HG03354 (cell line): Measurements from ENCODE around the gene UBAP1L.
"Not testable (repeated sequence)": the region's sequence is repeated elsewhere in the genome, so short reads cannot be mapped to it uniquely, and the experiment has no call there.

Source experiments
- ATAC-seq: cut with Tn5 transposase; IDR thresholded peaks from one replicate; pipeline ENCODE4 v1.9.1; 2021; ENCODE audit warnings: mild to moderate bottlenecking; ENCODE audit not compliant: unreplicated experiment, poor library complexity, severe bottlenecking

Gene UBAP1L

GRCh38 chr15:65085990-65086679 lies 28.9 kb downstream of the UBAP1L start:
- ATAC-seq, result no peak

DNA sequence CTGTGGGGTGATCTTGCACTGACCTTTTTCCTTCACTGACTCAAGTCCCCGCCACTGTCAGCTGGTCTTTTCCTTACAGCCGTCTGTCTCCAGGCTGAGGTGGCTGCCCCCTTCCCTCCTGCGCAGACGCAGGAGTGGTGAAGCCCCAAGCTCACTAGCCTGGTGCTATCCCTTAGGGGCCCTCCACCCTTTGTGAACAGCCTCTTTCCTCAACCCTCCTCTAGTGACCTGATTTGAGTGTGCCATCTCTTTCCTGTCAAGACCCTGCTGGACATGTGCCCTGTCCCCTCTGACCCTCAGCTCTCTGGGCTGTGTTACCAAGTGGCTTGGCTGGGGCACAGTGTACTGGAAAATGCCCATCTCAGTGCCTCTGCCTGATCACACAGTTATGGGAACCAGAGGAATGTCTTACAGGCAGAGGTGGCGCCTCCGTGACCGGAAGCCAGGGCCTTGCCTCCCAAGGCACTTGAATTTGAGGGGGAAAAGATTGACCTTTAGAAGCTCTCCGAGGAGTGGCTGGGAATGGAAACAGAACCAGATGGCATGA lies 29.7 kb downstream of the UBAP1L start:
- ATAC-seq, result no peak

- ATAC-seq, result no peak
Measured at GRCh38 chr15:65084500-65085206, 30.3 kb downstream of the UBAP1L start.

- ATAC-seq, result no peak
Measured at GRCh38 chr15:65083262-65083701, 31.7 kb downstream of the UBAP1L start.

- ATAC-seq, result no peak
Measured at GRCh38 chr15:65082303-65082953, 32.6 kb downstream of the UBAP1L start.

DNA sequence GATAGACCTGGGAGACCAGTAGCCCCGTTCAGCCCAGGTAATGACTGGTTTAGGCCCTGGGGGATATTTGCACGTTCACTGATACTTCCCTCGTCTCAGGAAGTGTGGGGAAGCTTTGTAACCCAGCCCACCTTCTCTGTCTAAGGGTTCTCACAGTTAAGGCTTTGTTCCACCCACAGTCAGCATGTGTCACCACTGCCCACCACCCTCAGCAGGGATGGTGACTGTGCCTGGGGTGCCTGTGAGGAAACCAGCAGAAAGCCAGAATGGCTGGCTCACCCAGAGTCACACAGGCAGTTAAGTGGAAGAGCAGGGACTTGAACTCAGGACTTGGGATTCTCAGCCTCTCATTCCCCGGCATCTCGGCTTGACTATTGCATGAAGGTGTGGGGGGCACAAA lies 33.2 kb downstream of the UBAP1L start:
- ATAC-seq, result no peak

- ATAC-seq, result no peak
Measured at GRCh38 chr15:65081270-65081669, 33.7 kb downstream of the UBAP1L start.

- ATAC-seq, result no peak
Measured at GRCh38 chr15:65079580-65079979, 35.4 kb downstream of the UBAP1L start.

- no peak for ATAC-seq
Measured at GRCh38 chr15:65077981-65078352, 37.0 kb downstream of the UBAP1L start.

GRCh38 chr15:65077291-65077980 lies 37.6 kb downstream of the UBAP1L start:
- no peak for ATAC-seq

- ATAC-seq, result no peak
Measured at GRCh38 chr15:65076486-65077290, 38.3 kb downstream of the UBAP1L start, which contains the start of gene KBTBD13. TSS of gene KBTBD13 (plus strand) at chr15:65076746. CDS start at chr15:65076816, 70 bp downstream.

DNA sequence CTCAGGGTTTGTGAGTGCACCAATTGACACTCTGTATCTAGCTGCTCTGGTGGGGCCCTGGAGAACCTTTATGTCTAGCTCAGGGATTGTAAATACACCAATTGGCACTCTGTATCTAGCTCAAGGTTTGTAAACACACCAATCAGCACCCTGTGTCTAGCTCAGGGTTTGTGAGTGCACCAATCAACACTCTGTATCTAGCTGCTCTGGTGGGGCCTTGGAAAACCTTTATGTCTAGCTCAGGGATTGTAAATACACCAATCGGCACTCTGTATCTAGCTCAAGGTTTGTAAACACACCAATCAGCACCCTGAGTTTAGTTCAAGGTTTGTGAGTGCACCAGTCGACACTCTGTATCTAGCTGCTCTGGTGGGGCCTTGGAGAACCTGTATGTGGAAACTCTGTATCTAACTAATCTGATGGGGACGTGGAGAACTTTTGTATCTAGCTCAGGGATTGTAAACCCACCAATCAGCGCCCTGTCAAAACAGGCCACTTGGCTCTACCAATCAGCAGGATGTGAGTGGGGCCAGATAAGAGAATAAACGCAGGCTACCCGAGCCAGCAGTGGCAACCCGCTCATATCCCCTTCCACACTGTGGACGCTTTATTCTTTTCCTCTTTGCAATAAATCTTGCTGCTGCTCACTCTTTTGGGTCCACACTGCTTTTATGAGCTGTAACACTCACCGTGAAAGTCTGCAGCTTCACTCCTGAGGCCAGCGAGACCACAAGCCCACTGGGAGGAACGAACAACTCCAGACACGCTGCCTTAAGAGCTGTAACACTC lies 39.2 kb downstream of the UBAP1L start:
- ATAC-seq, result not testable (repeated sequence)

- ATAC-seq, result not testable (repeated sequence)
Measured at GRCh38 chr15:65074946-65075345, 40.1 kb downstream of the UBAP1L start.

DNA sequence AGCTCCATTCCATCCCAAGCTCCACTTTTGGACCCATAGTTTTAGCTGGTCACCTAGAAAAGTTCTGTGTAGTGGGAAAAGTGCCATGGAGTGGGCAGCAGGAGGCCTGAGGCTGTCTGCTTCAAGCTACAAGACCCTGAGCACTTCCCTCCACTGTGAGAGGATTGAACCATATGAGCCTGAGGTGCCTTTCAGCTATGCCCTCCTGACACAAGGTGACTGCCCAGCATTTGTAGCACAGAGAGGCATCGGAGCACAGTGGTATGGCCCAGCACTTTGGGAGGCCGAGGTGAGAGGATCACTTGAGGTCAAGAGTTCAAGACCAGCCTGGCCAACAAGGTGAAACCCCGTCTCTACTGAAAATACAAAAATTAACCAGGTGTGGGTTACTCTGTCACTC lies 42.4 kb downstream of the UBAP1L start:
- ATAC-seq, result no peak

DNA sequence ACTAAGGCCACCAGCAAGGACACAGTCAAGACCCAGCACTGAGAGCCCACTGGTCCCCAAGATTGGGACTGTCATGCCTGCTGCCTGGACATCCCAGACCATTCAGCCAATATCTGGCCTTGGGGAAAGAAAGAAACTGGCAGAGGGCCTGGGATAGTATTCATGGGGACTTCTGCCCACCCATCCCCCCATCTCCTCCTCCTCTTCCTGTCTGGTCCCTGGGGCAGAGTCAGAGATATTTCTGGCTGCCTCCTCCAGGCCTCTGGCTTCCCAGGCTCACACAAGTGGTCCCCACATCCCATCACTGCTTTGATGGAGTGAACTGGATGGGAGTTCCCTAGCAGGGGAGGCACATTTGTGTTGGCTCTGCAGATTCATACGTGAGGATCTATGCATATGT lies 43.0 kb downstream of the UBAP1L start:
- no peak for ATAC-seq

DNA sequence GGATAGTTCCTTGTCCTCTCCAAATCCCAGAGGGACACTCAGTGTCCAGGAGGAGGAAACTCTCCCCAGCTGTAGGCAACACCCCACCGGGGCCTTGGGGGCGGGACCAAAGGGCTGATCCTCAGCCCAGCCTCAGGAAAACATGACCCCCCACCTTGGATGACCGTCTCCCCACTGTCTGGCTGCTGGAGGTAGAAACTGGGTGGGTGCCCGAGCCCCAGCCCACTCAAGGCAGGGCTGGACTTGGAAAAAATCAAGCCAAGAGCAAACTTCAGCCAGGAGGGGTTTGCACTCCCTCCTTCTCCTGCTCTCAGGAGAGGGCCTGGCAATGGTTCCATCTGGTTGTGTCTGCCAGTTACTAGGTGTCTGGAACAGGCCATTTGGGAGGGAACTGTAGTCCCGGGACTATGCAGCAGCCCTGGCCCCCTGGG lies 43.6 kb downstream of the UBAP1L start:
- no peak for ATAC-seq

GRCh38 chr15:65069779-65070546 lies 45.0 kb downstream of the UBAP1L start:
- no peak for ATAC-seq

- ATAC-seq, result no peak
Measured at GRCh38 chr15:65069179-65069578, 45.8 kb downstream of the UBAP1L start.
